NOMO-1 (cell line): ENCODE measurements around the gene DIP2A.
"Not testable (repeated sequence)": the region's sequence is repeated elsewhere in the genome, so short reads cannot be mapped to it uniquely, and the experiment has no call there.

Experiments used
- DNase-seq, 2 experiments: peaks; one replicate each; lab custom pipeline; 2025; ENCODE audit not compliant: unreplicated experiment in 2 of 2; lab: John Stamatoyannopoulos, UW

The DIP2A gene

DNA sequence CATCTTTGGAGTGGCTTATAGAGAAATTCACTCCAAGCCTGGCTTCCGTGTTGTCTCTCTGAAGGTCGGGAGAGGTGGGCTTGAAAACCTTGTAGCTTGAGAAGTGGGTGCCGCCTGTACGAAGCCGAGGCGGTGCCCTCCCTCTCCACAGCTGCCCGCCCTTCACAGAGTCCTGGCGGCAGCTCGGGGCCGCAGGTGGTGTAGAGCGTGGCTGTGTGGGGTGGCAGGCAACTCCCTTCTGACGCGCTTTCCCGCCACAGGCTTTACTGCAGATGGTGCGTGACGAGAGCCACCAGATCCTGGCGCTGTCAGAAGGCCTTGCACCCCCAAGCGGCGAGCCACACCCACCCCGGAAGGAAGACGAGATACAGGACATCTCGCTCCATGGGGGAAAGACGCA is 33.1 kb upstream of the DIP2A start:
- no peak for DNase-seq

GRCh38 chr21:46426313-46427046 is 32.2 kb upstream of the DIP2A start:
- DNase-seq: no peak

DNA sequence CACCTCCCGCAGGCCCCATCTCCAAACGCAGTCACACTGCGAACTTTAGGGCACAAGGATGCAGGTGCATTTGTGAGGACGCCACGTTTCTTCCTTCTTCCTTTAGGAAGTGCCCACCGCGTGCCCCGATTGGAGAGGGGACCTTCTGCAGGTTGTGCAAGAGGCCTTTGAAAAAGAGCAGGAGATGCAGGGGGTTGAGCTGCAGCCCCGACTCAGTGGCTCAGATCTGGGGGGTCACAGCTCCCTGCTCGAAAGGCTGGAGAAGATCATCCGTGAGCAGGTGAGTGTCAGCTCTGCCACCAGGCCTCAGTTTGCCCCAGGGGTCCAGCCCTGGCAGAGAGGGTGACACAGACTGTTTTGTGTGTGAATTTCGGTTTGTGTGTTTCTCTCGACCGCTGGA is 31.2 kb upstream of the DIP2A start:
- DNase-seq: no peak

DNA sequence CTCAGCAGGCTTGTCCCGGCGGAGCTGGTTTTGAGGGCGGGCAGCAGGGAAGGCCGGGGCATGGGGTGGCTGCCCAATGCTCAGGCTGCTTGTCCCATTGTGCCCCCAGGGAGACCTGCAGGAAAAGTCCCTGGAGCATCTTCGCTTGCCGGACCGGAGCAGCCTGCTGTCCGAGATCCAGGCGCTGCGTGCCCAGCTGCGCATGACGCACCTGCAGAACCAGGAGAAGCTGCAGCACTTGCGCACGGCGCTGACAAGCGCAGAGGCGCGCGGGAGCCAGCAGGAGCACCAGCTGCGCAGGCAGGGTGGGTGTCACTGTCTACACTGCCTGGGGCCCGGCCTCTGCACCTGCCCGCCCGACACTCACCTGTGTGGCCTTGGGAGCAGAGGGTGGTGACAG is 30.4 kb upstream of the DIP2A start:
- no peak for DNase-seq

DNA sequence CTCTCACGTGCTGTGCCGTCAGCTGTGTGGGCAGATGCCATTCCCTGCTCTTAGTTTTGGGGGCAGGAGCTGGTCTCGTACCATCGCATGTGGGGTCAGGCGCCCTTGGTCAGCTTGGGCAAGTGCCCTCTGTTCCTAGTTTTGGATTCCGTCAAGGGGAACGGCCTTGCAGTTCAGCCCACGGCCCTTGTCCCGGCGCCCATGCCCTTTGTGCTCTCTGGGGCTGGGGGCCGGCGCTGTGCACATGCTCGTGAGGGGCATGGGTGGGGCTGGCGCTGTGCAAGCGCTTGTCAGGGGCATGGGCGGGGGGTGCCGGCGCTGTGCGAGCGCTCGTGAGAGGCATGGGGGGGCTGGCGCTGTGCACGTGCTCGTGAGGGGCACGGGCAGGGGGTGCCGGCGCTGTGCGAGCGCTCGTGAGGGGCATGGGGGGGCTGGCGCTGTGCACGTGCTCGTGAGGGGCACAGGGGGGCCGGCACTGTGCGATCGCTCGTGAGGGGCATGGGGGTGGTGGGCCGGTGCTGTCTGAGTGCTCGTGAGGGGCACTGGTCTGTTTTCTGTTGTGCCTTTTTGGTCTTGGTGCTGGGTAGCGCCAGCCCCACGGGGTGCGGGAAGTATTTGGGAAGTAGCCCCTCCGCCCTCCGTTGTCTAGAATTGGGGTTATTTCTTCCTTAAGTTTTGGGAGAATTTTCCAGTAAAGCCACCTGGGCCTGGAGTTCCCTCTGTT is 29.5 kb upstream of the DIP2A start:
- DNase-seq: no peak

- no peak for DNase-seq
These were observed 28.7 kb upstream of the DIP2A start for GRCh38 chr21:46429754-46430681.

DNA sequence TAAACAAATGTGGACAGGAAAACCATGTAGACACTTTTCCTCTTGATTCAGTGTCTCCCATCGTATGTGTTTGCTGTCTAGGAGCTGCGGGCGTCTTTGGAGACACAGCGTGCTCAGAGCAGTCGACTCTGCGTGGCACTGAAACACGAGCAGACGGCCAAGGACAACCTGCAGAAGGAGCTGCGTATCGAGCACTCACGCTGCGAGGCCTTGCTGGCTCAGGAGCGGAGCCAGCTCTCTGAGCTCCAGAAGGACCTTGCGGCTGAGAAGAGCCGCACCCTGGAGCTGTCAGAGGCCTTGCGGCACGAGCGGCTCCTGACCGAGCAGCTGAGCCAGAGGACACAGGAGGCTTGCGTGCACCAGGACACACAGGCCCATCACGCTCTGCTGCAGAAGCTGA is 27.2 kb upstream of the DIP2A start:
- DNase-seq: no peak

- DNase-seq: peak; percentile 49 to 65
These were observed 26.7 kb upstream of the DIP2A start for GRCh38 chr21:46431884-46432488.

DNA sequence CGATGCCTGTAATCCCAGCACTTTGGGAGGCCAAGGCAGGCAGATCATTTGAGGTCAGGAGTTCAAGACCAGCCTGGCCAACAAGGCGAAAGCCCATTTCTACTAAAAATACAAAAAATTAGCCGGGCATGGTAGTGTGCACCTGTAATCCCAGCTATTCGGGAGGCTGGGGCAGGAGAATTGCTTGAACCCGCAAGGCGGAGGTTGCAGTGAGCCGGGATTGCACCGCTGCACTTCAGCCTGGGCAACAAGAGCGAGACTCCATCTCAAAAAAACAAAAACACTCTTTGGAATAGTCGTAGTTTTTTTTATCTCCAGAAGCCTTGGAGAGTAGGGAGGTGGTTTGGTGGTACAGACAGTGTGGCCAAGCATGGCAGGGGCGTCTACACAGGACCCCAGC is 25.6 kb upstream of the DIP2A start:
- not testable (repeated sequence) for DNase-seq

- no peak for DNase-seq
These were observed 24.3 kb upstream of the DIP2A start for GRCh38 chr21:46434322-46434958.

DNA sequence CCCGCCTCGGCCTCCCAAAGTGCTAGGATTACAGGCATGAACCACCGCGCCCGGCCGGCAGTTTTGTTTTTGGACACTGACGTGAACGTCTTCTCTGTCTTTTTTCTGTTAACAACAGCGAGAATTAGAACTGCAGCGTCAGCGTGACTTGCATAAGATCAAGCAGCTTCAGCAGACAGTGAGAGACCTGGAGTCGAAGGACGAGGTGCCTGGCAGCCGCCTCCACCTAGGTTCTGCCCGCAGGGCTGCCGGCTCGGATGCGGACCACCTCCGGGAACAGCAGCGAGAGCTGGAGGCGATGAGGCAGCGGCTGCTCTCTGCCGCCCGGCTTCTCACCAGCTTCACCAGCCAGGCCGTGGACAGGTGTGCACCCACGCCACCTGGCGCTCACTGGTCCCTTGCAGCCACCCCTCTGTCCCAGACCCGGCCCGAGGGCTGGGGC is 22.9 kb upstream of the DIP2A start:
- DNase-seq: no peak

DNA sequence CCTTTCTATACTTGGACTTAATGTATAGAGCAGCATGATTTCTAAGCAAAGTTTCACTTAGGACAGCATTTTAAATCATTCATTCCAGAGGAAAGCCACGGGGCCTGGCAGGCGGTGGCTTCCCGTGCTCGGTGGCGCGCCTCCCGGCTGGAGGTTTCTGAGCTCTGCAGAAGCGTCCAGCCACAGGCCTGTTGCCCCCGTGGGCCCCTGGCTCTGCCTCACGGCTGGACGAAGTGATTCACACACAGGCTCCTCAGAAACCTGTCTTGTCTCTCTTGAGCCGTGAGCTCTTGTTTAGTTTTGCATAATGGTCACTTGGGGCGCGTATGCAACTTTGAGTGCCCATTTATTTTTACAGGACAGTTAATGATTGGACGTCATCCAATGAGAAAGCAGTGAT is 22.1 kb upstream of the DIP2A start:
- peak; percentile 12 to 20 for DNase-seq

- DNase-seq: peak in 1 of 2 experiments; percentile 12
These were observed 21.6 kb upstream of the DIP2A start for GRCh38 chr21:46437096-46437498.

GRCh38 chr21:46437511-46437910 is 21.2 kb upstream of the DIP2A start:
- DNase-seq: no peak

DNA sequence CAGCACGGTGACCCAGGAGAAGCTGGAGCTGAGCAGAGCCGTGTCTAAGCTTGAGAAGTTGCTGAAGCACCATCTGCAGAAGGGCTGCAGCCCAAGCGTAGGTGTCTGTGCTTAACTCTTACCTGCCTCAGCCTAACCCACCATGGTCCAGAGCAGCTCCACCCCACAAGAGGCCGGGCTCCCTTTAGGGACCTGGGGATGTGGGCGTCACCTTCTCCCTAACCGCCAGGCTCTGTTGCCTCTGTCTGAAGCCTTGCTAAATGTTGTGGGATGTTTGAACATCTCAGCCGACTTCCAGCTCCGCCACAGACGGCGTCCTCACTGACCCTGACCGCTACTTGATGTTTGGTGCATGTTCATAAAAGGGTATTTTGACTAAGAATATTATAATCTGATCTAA is 20.4 kb upstream of the DIP2A start:
- DNase-seq: no peak

GRCh38 chr21:46439906-46440305 is 18.8 kb upstream of the DIP2A start:
- DNase-seq: no peak

DNA sequence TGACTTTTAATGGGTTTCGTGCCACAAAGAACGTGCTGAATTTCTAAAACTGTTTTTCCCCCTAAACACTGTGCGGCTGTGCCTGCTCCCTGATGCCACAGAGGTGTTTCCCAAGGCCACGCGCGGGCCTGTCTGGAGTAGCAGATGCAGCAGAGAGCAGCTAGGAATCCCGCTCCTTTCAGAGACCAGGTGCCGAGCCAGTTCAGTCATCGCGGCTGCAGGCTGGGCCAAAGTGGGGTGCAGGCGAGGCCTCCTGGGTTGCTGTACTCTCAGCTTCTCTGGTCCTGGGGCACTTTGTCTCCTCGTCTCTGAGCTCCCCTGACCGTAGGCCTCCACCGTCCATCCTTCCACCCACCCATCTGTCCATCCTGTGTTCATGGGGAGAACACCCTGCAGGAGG is 17.4 kb upstream of the DIP2A start:
- no peak for DNase-seq

- DNase-seq: no peak
These were observed 16.7 kb upstream of the DIP2A start for GRCh38 chr21:46441961-46442498.

- DNase-seq: no peak
These were observed 15.8 kb upstream of the DIP2A start for GRCh38 chr21:46442938-46443337.

DNA sequence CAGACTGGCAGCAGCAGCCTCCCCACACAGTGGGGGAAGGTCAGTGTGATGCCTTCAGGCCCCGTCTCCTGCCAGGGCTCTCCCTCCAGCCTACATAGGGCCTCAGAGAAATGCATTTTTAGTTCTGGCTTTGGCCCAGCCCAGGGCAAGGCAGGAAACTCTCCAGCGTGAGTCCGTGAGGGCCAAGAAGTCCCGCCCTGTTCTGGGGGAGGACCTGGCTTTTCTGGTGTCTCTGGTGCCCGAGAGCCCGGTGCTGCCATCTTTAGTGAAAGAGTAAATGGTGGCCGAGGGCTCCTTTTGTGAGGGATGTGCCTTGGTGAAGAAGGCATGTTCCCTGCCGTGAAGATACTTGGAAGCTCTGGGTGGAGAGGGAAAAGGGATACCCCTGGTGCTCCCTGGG is 14.8 kb upstream of the DIP2A start:
- no peak for DNase-seq
